OCI-LY7 (cell line): ENCODE measurements around the gene NUFIP1. TPM values are rescaled to one million over a fixed set of nuclear protein-coding genes. Genes with fewer than 3 reads are reported as not detected.

Experiments used
- BruUV-seq: library from RNA; stranded (reverse); fragments of 400-500 nt; replicated peaks from 2 replicates; lab custom pipeline; 2021; lab: Mats Ljungman, UMichigan
- CTCF ChIA-PET: fragments of 300-600 bp; sonication (Branson Sonifier 250); formaldehyde crosslinking; loops from one replicate; lab custom pipeline; 2022; ENCODE audit warnings: antibody characterized with exemption; ENCODE audit not compliant: unreplicated experiment; lab: Charles Lee
- POLR2A ChIA-PET: fragments of 300-600 bp; sonication (Branson Sonifier 250); formaldehyde crosslinking; loops from one replicate; lab custom pipeline; 2022; ENCODE audit warnings: antibody characterized with exemption; lab: Charles Lee
- DNase-seq: peaks from one replicate; pipeline ENCODE4 v3.0.0-alpha.2; 2015; ENCODE audit warnings: low spot score
- H2AFZ ChIP-seq: fragments of 200-600 bp; sonication (generic), shearing (Covaris generic); 2 replicates; pipeline ENCODE4 v1.6.1; 2014; ENCODE audit warnings: mild to moderate bottlenecking, antibody characterized with exemption, low read length, moderate library complexity
- H3K27ac ChIP-seq: fragments of 200-600 bp; sonication (generic); 2 replicates; pipeline ENCODE4 v1.5.1; 2014; ENCODE audit warnings: mixed run types, low read depth, mild to moderate bottlenecking, moderate library complexity, low read length, inconsistent platforms; ENCODE audit not compliant: poor library complexity, severe bottlenecking
- H3K36me3 ChIP-seq: fragments of 200-600 bp; sonication (generic); 2 replicates; pipeline ENCODE4 v1.6.1; 2014; ENCODE audit warnings: mild to moderate bottlenecking, antibody characterized with exemption, low read length, moderate library complexity, mixed read lengths; ENCODE audit not compliant: insufficient read depth
- H3K4me1 ChIP-seq: fragments of 200-600 bp; sonication (generic); 2 replicates; pipeline ENCODE4 v1.5.1; 2014; ENCODE audit warnings: mild to moderate bottlenecking, low read length; ENCODE audit not compliant: insufficient read depth, poor library complexity, severe bottlenecking
- H3K4me2 ChIP-seq: fragments of 200-600 bp; sonication (generic); 2 replicates; pipeline ENCODE4 v1.6.1; 2014; ENCODE audit warnings: mild to moderate bottlenecking, low read length
- H3K4me3 ChIP-seq: fragments of 200-600 bp; sonication (generic); 2 replicates; pipeline ENCODE4 v1.5.1; 2014; ENCODE audit warnings: mild to moderate bottlenecking, low read depth, low read length; ENCODE audit not compliant: poor library complexity, severe bottlenecking
- H3K79me2 ChIP-seq: fragments of 200-600 bp; sonication (generic); 2 replicates; pipeline ENCODE4 v1.6.1; 2016; ENCODE audit warnings: low read depth, mild to moderate bottlenecking, low read length, moderate library complexity, mixed read lengths; ENCODE audit not compliant: insufficient read depth
- H3K9me2 ChIP-seq: fragments of 200-600 bp; sonication (generic); 2 replicates; pipeline ENCODE4 v1.6.1; 2016; ENCODE audit warnings: mild to moderate bottlenecking, low read length, mixed read lengths; ENCODE audit not compliant: insufficient read depth
- H3K9me3 ChIP-seq: fragments of 200-600 bp; sonication (generic); 2 replicates; pipeline ENCODE4 v1.6.1; 2014; ENCODE audit warnings: mild to moderate bottlenecking, mixed run types, low read length, mixed read lengths
- H4K20me1 ChIP-seq: fragments of 200-600 bp; sonication (generic); 2 replicates; pipeline ENCODE4 v1.6.1; 2014; ENCODE audit warnings: mild to moderate bottlenecking, antibody characterized with exemption, low read length, moderate library complexity, mixed read lengths; ENCODE audit not compliant: insufficient read depth
- EZH2phosphoT487 ChIP-seq: fragments of 200-600 bp; sonication (generic); IDR thresholded peaks from 2 replicates; pipeline ENCODE4 v1.6.1; 2018; ENCODE audit warnings: low read depth, borderline replicate concordance, mild to moderate bottlenecking, mixed run types, antibody characterized with exemption, low read length, moderate library complexity, mixed read lengths
- intact Hi-C: fragments of 100-400 bp; cut with micrococcal nuclease; formaldehyde crosslinking; loops from one replicate; pipeline ENCODE4 v1.10.0; 2022; ENCODE audit not compliant: unreplicated experiment
- total RNA-seq, 2 experiments: library from RNA; depleted of rRNA in 1 of 2; stranded (reverse); fragments of >200 nt in 1 of 2; shearing (Covaris generic) in 1 of 2; gene quantifications; 2 replicates each; pipeline ENCODE4 v1.2.3, GENCODE V29; 2014 to 2022
- TF ChIP-seq, protein P1 (sequence below): fragments of 200-600 bp; sonication (generic); conservative IDR thresholded peaks from 2 replicates; pipeline ENCODE4 v1.5.1; 2014; ENCODE audit warnings: mild to moderate bottlenecking, antibody characterized with exemption, low read length, moderate library complexity, mixed read lengths

The NUFIP1 gene
- total RNA-seq, 2 experiments from 2014 or later = 6.8 to 11.4 TPM

DNA sequence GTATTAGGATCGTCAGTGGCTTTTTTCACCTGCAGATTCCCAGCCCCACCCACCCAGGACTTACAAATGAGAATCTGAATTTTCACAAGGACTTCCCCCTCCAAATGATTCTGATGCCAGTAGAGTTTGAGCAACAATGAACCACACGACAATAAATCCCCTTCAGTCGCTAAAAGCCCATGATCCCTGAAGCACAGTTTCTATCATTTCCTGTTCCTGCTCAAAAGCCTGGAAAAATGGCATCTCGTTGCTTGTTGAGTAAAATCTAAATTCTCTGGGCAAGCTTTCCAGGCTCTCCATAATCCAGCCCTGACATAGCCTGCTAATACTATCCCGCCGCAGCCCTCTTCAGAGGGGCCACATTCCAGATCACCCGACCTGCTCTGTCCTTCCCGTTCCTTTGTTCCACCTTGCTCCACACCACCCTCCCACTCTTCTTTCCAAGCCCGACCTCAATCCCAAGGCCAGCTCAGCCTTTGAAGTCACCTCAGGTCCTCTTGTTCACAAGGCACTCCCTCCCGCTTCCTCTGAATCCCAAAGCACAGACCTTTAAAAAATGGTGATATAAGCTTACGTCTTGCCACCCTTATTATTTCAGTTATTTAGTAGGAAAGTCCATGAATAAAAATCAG is 67.9 kb downstream of the NUFIP1 start:
- no peak overlapping the region for H3K27ac ChIP-seq
- H3K4me1 ChIP-seq = peaks cover 11% of the 10 kb centered on the region
- BruUV-seq = no TSS peak
- ChIA-PET POLR2A (interaction anchor here (0.7 kb wide), 1 partner anchor 387 kb away, joined by 3 read pairs; no protein-coding TSS in a partner anchor), CTCF (no interaction called here)
- no peaks in the 10 kb centered on the region for H3K36me3 ChIP-seq
- no peaks in the 10 kb centered on the region for H3K9me3 ChIP-seq
- no peaks in the 10 kb centered on the region for H3K79me2 ChIP-seq
- no peak overlapping the region for H3K4me3 ChIP-seq
- H3K9me2 ChIP-seq = no peaks in the 10 kb centered on the region
- H3K4me2 ChIP-seq = no peak overlapping the region
- no peak for DNase-seq
- TF ChIP-seq EZH2phosphoT487 = no peak
- TF ChIP-seq, protein P1, sequence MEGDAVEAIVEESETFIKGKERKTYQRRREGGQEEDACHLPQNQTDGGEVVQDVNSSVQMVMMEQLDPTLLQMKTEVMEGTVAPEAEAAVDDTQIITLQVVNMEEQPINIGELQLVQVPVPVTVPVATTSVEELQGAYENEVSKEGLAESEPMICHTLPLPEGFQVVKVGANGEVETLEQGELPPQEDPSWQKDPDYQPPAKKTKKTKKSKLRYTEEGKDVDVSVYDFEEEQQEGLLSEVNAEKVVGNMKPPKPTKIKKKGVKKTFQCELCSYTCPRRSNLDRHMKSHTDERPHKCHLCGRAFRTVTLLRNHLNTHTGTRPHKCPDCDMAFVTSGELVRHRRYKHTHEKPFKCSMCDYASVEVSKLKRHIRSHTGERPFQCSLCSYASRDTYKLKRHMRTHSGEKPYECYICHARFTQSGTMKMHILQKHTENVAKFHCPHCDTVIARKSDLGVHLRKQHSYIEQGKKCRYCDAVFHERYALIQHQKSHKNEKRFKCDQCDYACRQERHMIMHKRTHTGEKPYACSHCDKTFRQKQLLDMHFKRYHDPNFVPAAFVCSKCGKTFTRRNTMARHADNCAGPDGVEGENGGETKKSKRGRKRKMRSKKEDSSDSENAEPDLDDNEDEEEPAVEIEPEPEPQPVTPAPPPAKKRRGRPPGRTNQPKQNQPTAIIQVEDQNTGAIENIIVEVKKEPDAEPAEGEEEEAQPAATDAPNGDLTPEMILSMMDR = no peak
- no peak overlapping the region for H2AFZ ChIP-seq
- no peaks in the 10 kb centered on the region for H4K20me1 ChIP-seq
- intact Hi-C loops = no loop called here

DNA sequence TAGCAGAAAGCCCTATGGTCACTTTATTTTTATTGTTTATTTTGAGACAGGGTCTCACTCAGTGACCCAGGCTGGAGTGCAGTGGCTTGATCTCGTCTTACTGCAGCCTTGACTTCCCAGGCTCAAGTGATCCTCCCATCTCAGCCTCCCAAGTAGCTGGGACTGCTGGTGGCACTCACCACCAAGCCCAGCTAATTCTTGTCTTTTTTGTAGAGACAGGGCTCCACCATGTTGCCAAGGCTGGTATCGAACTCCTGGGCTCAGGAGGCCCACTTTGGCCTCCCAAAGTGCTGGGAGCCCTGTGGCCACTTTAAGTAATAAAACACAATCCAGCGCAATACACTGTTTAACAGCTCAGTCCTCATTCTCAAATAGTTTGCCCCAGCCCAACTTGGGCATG is 69.3 kb downstream of the NUFIP1 start:
- Histone ChIP-seq H3K79me2 (no peaks in the 10 kb centered on the region), H3K4me1 (peaks cover 11% of the 10 kb centered on the region), H3K9me3 (no peaks in the 10 kb centered on the region), H3K27ac (no peak overlapping the region), H3K4me2 (no peak overlapping the region), H3K36me3 (no peaks in the 10 kb centered on the region), H3K4me3 (no peak overlapping the region), H2AFZ (no peak overlapping the region), H3K9me2 (no peaks in the 10 kb centered on the region), H4K20me1 (no peaks in the 10 kb centered on the region)
- intact Hi-C loops = no loop called here
- TF ChIP-seq, protein P1 = no peak
- no peak for TF ChIP-seq EZH2phosphoT487
- POLR2A ChIA-PET = no interaction called here
- peak; percentile 4 for DNase-seq
- no TSS peak for BruUV-seq
- CTCF ChIA-PET = no interaction called here
